Caco-2 (cell line): Measurements from ENCODE around the gene OMG. TPM values are rescaled to one million over a fixed set of nuclear protein-coding genes. Genes with fewer than 3 reads are reported as not detected.

ENCODE experiments used
- BruUV-seq: library from RNA; stranded (reverse); fragments of 400-500 nt; replicated peaks from 2 replicates; lab custom pipeline; 2021; lab: Mats Ljungman, UMichigan
- CTCF ChIA-PET: fragments of 300-600 bp; sonication (Branson Sonifier 250); formaldehyde crosslinking; loops from one replicate; lab custom pipeline; 2022; ENCODE audit warnings: antibody characterized with exemption; lab: Charles Lee
- POLR2A ChIA-PET: fragments of 300-600 bp; sonication (Branson Sonifier 250); formaldehyde crosslinking; loops from one replicate; lab custom pipeline; 2022; ENCODE audit warnings: antibody characterized with exemption; lab: Charles Lee
- DNase-seq, 2 experiments: peaks; one replicate each; pipeline versions ENCODE4 v3.0.0 to v3.0.0-alpha.2; 2020 to 2022
- H3K27me3 ChIP-seq: replicated peaks from 2 replicates; pipeline ENCODE4 v1.6.0; 2011; ENCODE audit warnings: low read length; ENCODE audit not compliant: control insufficient read depth, insufficient read depth
- H3K36me3 ChIP-seq: 2 replicates; pipeline ENCODE4 v1.5.1; 2011; ENCODE audit warnings: low read length; ENCODE audit not compliant: control insufficient read depth, insufficient read depth
- H3K4me1 ChIP-seq: fragments of 250-450 bp; sonication (Bioruptor Pico); 2 replicates; pipeline ENCODE4 v1.5.1; 2020; ENCODE audit warnings: mild to moderate bottlenecking
- H3K4me3 ChIP-seq: 2 replicates; pipeline ENCODE4 v1.5.1; 2011; ENCODE audit warnings: low read depth, mild to moderate bottlenecking, control low read depth, low read length
- H3K9me3 ChIP-seq: fragments of 250-450 bp; sonication (Bioruptor Pico); 2 replicates; pipeline ENCODE4 v1.5.1; 2020; ENCODE audit warnings: mild to moderate bottlenecking, moderate library complexity
- H3K27ac Mint-ChIP-seq: one replicate; pipeline ENCODE4 v1.8.0; 2022; ENCODE audit warnings: mixed read lengths; ENCODE audit not compliant: unreplicated experiment
- H3K27me3 Mint-ChIP-seq: one replicate; pipeline ENCODE4 v1.8.0; 2022; ENCODE audit warnings: mixed read lengths; ENCODE audit not compliant: insufficient read depth, unreplicated experiment
- H3K36me3 Mint-ChIP-seq: one replicate; pipeline ENCODE4 v1.8.0; 2022; ENCODE audit warnings: mild to moderate bottlenecking, mixed read lengths; ENCODE audit not compliant: insufficient read depth, unreplicated experiment
- H3K4me1 Mint-ChIP-seq: one replicate; pipeline ENCODE4 v1.8.0; 2022; ENCODE audit warnings: low read depth, mixed read lengths; ENCODE audit not compliant: unreplicated experiment
- H3K4me3 Mint-ChIP-seq: one replicate; pipeline ENCODE4 v1.8.0; 2022; ENCODE audit warnings: mild to moderate bottlenecking, moderate library complexity, mixed read lengths; ENCODE audit not compliant: unreplicated experiment
- H3K9me3 Mint-ChIP-seq: one replicate; pipeline ENCODE4 v1.8.0; 2022; ENCODE audit warnings: mixed read lengths; ENCODE audit not compliant: unreplicated experiment
- intact Hi-C: fragments of 100-400 bp; cut with micrococcal nuclease; formaldehyde crosslinking; loops from one replicate; pipeline ENCODE4 v1.10.0; 2022; ENCODE audit not compliant: unreplicated experiment
- total RNA-seq: library from RNA; stranded (reverse); gene quantifications from 2 replicates; pipeline ENCODE4 v1.2.3, GENCODE V29; 2022
- TF ChIP-seq, protein P1 (sequence below), 2 experiments: fragments of 200-600 bp in 1 of 2; IDR thresholded peaks; 1 replicate in 1 of 2; 2 replicates in 1 of 2; pipeline versions ENCODE4 v1.5.1 to v1.8.0; 2011 to 2022; ENCODE audit warnings: antibody characterized with exemption in 1 of 2, control low read depth in 1 of 2, inconsistent platforms in 1 of 2, low read depth in 1 of 2, low read length in 1 of 2, mild to moderate bottlenecking in 1 of 2, moderate library complexity in 1 of 2; ENCODE audit not compliant: insufficient read depth in 1 of 2, severe bottlenecking in 1 of 2, unreplicated experiment in 1 of 2

The OMG gene
- total RNA-seq, 1 experiment from 2014 or later = not detected

DNA sequence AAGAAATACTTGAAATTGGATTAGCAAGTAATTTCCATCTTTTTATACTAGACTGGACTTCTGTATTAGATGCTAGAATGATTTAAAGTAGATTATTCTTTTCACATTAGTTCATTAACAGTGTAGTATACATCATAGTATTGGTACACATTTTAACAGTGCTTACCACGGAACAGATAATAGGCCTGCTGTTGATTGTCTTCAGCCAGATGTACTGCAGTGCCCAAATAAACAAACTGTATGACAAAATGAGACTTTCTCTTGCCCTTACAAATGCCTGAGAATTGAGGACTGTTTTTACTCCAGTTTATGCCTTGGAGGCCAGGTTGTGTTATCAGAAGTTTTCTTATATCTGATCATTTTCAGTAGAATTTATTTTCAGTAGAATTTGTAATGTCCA is 23.8 kb upstream of the OMG start:
- no peak overlapping the region for H3K4me3 Mint-ChIP-seq
- intact Hi-C loops = no loop called here
- H3K4me1 Mint-ChIP-seq = peaks cover 9% of the 10 kb centered on the region
- no TSS peak for BruUV-seq
- no peak overlapping the region for H3K4me3 ChIP-seq
- CTCF ChIA-PET = no interaction called here
- no peaks in the 10 kb centered on the region for H3K4me1 ChIP-seq
- H3K36me3 ChIP-seq = no peaks in the 10 kb centered on the region; the same call in 1 of the 2 replicates
- no peaks in the 10 kb centered on the region for H3K9me3 ChIP-seq
- no peaks in the 10 kb centered on the region for H3K27me3 Mint-ChIP-seq
- H3K36me3 Mint-ChIP-seq = peaks cover 1% of the 10 kb centered on the region
- POLR2A ChIA-PET = no interaction called here
- H3K27me3 ChIP-seq = no peaks in the 10 kb centered on the region
- DNase-seq = no peak
- no peak overlapping the region for H3K27ac Mint-ChIP-seq
- TF ChIP-seq, protein P1, sequence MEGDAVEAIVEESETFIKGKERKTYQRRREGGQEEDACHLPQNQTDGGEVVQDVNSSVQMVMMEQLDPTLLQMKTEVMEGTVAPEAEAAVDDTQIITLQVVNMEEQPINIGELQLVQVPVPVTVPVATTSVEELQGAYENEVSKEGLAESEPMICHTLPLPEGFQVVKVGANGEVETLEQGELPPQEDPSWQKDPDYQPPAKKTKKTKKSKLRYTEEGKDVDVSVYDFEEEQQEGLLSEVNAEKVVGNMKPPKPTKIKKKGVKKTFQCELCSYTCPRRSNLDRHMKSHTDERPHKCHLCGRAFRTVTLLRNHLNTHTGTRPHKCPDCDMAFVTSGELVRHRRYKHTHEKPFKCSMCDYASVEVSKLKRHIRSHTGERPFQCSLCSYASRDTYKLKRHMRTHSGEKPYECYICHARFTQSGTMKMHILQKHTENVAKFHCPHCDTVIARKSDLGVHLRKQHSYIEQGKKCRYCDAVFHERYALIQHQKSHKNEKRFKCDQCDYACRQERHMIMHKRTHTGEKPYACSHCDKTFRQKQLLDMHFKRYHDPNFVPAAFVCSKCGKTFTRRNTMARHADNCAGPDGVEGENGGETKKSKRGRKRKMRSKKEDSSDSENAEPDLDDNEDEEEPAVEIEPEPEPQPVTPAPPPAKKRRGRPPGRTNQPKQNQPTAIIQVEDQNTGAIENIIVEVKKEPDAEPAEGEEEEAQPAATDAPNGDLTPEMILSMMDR (IDR thresholded peaks at IDR 0.05; ENCODE audit: insufficient read depth in 1 of 2, low read depth in 1 of 2, low read length in 1 of 2, severe bottlenecking in 1 of 2, unreplicated experiment in 1 of 2) = no peak
- no peaks in the 10 kb centered on the region for H3K9me3 Mint-ChIP-seq

DNA sequence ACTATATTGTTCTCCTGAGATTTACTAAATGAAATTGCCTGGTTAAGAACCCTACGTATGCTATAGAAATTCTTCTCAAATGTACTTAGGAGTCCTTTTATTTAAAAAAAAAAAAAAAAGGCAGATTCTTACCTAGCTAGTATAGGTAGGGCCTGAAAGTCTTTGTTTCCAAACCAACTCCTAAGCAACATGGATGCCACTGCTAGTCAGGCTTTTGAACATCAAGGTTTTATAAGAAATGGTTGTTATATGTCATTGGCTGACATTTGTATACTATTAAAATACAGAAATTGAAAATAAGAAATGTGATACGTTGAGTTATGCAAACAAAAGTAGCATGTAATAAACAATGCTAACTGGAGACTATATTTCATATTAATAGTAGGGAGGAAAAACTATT is 23.2 kb upstream of the OMG start:
- ChIA-PET POLR2A (no interaction called here), CTCF (no interaction called here)
- Histone ChIP-seq H3K9me3 (no peaks in the 10 kb centered on the region), H3K4me1 (no peaks in the 10 kb centered on the region), H3K36me3 (no peaks in the 10 kb centered on the region; the same call in 1 of the 2 replicates), H3K4me3 (no peak overlapping the region), H3K27me3 (no peaks in the 10 kb centered on the region)
- Mint-ChIP-seq H3K27ac (no peak overlapping the region), H3K4me1 (peaks cover 9% of the 10 kb centered on the region), H3K36me3 (no peaks in the 10 kb centered on the region), H3K4me3 (no peak overlapping the region), H3K27me3 (no peaks in the 10 kb centered on the region), H3K9me3 (no peaks in the 10 kb centered on the region)
- intact Hi-C loops = no loop called here
- BruUV-seq = no TSS peak
- TF ChIP-seq, protein P1 (IDR thresholded peaks at IDR 0.05; ENCODE audit: insufficient read depth in 1 of 2, low read depth in 1 of 2, low read length in 1 of 2, severe bottlenecking in 1 of 2, unreplicated experiment in 1 of 2) = no peak
- DNase-seq = no peak

DNA sequence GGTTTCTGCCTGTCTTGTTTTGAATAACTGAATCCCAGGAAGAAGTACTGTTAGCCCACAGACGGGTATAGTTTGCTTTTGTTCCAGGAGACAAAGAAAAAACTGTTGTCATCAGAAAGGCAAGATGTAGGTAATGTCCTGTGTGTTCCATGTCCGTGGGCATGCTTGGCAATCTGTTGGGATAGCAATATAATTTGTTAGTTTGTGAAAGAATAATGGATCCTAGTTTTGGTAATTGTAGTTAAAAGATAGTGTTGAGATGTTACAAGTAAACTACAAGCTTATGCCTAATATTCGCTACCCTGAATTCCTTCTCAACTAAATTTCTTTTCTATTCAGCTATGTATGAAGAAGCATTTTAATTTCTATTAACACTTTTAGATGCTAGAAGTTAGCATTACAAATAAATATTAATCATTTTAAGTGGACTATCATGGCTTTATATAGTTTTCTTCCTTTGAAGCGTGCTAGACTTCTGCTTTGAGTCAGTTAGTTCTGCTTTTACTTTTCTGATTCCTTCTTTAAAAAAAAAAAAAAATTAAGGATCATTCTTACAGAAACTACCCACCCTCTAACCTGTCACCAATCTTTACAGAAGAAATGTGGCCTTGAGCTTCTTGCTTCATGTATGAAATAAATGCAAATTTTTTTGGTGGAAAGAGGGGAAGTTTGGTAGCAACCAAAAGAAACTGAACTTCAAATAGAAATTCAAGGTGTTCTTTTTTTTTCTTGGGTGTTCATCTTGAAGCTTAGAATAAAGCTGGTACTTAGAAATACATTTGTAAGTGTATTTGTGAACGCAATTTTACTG is 22.0 kb upstream of the OMG start:
- Histone ChIP-seq H3K36me3 (no peaks in the 10 kb centered on the region; the same call in 1 of the 2 replicates), H3K27me3 (no peaks in the 10 kb centered on the region), H3K4me1 (no peaks in the 10 kb centered on the region), H3K4me3 (no peak overlapping the region), H3K9me3 (no peaks in the 10 kb centered on the region)
- Mint-ChIP-seq H3K27me3 (no peaks in the 10 kb centered on the region), H3K27ac (no peak overlapping the region), H3K9me3 (no peaks in the 10 kb centered on the region), H3K4me3 (no peak overlapping the region), H3K4me1 (peaks cover 9% of the 10 kb centered on the region), H3K36me3 (no peaks in the 10 kb centered on the region)
- CTCF ChIA-PET = interaction anchor here (0.7 kb wide), 1 partner anchor 304 kb away, joined by 4 read pairs; no protein-coding TSS in a partner anchor
- intact Hi-C loops = no loop called here
- no TSS peak for BruUV-seq
- POLR2A ChIA-PET = no interaction called here
- DNase-seq = no peak
- TF ChIP-seq, protein P1 (IDR thresholded peaks at IDR 0.05; ENCODE audit: insufficient read depth in 1 of 2, low read depth in 1 of 2, low read length in 1 of 2, severe bottlenecking in 1 of 2, unreplicated experiment in 1 of 2) = no peak
